MCF 10A (cell line): ENCODE data around the gene SLC43A1. TPM values are rescaled to one million over a fixed set of nuclear protein-coding genes. Genes with fewer than 3 reads are reported as not detected.
A peak's percentile ranks its signal among the peaks of the same experiment; 100 is the strongest.

ENCODE experiments used
- BruUV-seq: library from RNA; stranded (reverse); fragments of 400-500 nt; replicated peaks from 2 replicates; lab custom pipeline; 2021; lab: Mats Ljungman, UMichigan
- CTCF ChIA-PET: fragments of 300-600 bp; sonication (Branson Sonifier 250); formaldehyde crosslinking; extraction: SDS; loops from one replicate; lab custom pipeline; 2021; ENCODE audit warnings: antibody characterized with exemption, inconsistent platforms; lab: Yijun Ruan, JAX
- POLR2A ChIA-PET: fragments of 300-600, 350-650 bp; sonication (Branson Sonifier 250); formaldehyde crosslinking; extraction: SDS; loops from one replicate; lab custom pipeline; 2020; ENCODE audit warnings: antibody characterized with exemption, inconsistent platforms; lab: Yijun Ruan, JAX
- DNase-seq: peaks from one replicate; pipeline ENCODE4 v3.0.0-alpha.2; 2018; ENCODE audit not compliant: unreplicated experiment
- H3K27ac Mint-ChIP-seq: one replicate; pipeline ENCODE4 v1.8.0; 2022; ENCODE audit warnings: mild to moderate bottlenecking, low read depth, mixed read lengths; ENCODE audit not compliant: unreplicated experiment
- H3K27me3 Mint-ChIP-seq: one replicate; pipeline ENCODE4 v1.8.0; 2022; ENCODE audit warnings: mixed read lengths; ENCODE audit not compliant: insufficient read depth, unreplicated experiment
- H3K36me3 Mint-ChIP-seq: one replicate; pipeline ENCODE4 v1.8.0; 2022; ENCODE audit warnings: mild to moderate bottlenecking, moderate library complexity, mixed read lengths; ENCODE audit not compliant: insufficient read depth, unreplicated experiment
- H3K4me1 Mint-ChIP-seq: one replicate; pipeline ENCODE4 v1.8.0; 2022; ENCODE audit warnings: mixed read lengths; ENCODE audit not compliant: insufficient read depth, unreplicated experiment
- H3K4me3 Mint-ChIP-seq: one replicate; pipeline ENCODE4 v1.8.0; 2022; ENCODE audit warnings: mild to moderate bottlenecking, moderate library complexity, mixed read lengths; ENCODE audit not compliant: unreplicated experiment
- H3K9me3 Mint-ChIP-seq: one replicate; pipeline ENCODE4 v1.8.0; 2022; ENCODE audit warnings: mixed read lengths; ENCODE audit not compliant: unreplicated experiment
- CTCF ChIP-seq: fragments of 200-600 bp; IDR thresholded peaks from one replicate; pipeline ENCODE4 v1.8.0; 2022; ENCODE audit warnings: antibody characterized with exemption, mild to moderate bottlenecking; ENCODE audit not compliant: unreplicated experiment
- intact Hi-C: fragments of 100-400 bp; cut with micrococcal nuclease; formaldehyde crosslinking; loops from 2 replicates; pipeline ENCODE4 v1.14.1; 2022
- total RNA-seq: library from RNA; stranded (reverse); gene quantifications from 2 replicates; pipeline ENCODE4 v1.2.3, GENCODE V29; 2022

The SLC43A1 gene
- total RNA-seq, 1 experiment from 2014 or later: 3.2 TPM

- intact Hi-C loops: no loop called here
- H3K27ac Mint-ChIP-seq: no peak overlapping the region
- DNase-seq: no peak
- no peaks in the 10 kb centered on the region for H3K36me3 Mint-ChIP-seq
- ChIA-PET POLR2A (no interaction called here), CTCF (interaction anchor here (0.6 to 5.8 kb wide), 5 partner anchors 19 to 208 kb away, joined by 3 to 40 read pairs (median 3); no protein-coding TSS in a partner anchor)
- no peak overlapping the region for H3K4me3 Mint-ChIP-seq
- BruUV-seq: no TSS peak
- H3K4me1 Mint-ChIP-seq: peaks cover 15% of the 10 kb centered on the region
- no peaks in the 10 kb centered on the region for H3K9me3 Mint-ChIP-seq
- H3K27me3 Mint-ChIP-seq: no peaks in the 10 kb centered on the region
- no peak for TF ChIP-seq CTCF
Measured at GRCh38 chr11:57438345-57439285, 76.9 kb downstream of the SLC43A1 start.

DNA sequence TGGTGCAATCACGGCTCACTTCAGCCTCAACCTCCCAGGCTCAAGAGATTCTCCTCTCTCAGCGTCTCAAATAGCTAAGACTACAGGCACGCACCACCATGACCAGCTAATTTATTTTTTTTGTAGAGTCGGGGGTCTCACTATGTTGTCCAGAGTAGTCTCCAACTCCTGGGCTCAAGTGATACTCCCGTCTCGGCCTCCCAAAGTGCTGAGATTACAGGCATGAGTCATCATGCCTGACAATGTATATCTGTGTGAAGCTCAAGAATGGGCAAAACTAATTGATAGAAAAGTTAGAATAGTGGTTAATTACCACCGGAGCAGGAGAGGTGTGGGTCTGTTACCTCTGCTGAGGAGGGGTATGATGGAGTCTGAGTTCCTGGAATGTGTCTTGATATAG, 79.5 kb downstream of the SLC43A1 start:
- no peak for DNase-seq
- H3K9me3 Mint-ChIP-seq: no peaks in the 10 kb centered on the region
- no peak overlapping the region for H3K27ac Mint-ChIP-seq
- no TSS peak for BruUV-seq
- H3K27me3 Mint-ChIP-seq: no peaks in the 10 kb centered on the region
- peaks cover 15% of the 10 kb centered on the region for H3K4me1 Mint-ChIP-seq
- intact Hi-C loops: no loop called here
- ChIA-PET POLR2A (interaction anchor here (1.3 to 1.7 kb wide), 2 partner anchors 8 to 21 kb away, joined by 3 read pairs; no protein-coding TSS in a partner anchor), CTCF (interaction anchor here (0.6 to 5.8 kb wide), 8 partner anchors 10 to 1073 kb away, joined by 3 to 40 read pairs (median 4); partner anchors contain the start of gene RTN4RL2)
- no peak overlapping the region for H3K4me3 Mint-ChIP-seq
- H3K36me3 Mint-ChIP-seq: no peaks in the 10 kb centered on the region
- TF ChIP-seq CTCF: no peak

DNA sequence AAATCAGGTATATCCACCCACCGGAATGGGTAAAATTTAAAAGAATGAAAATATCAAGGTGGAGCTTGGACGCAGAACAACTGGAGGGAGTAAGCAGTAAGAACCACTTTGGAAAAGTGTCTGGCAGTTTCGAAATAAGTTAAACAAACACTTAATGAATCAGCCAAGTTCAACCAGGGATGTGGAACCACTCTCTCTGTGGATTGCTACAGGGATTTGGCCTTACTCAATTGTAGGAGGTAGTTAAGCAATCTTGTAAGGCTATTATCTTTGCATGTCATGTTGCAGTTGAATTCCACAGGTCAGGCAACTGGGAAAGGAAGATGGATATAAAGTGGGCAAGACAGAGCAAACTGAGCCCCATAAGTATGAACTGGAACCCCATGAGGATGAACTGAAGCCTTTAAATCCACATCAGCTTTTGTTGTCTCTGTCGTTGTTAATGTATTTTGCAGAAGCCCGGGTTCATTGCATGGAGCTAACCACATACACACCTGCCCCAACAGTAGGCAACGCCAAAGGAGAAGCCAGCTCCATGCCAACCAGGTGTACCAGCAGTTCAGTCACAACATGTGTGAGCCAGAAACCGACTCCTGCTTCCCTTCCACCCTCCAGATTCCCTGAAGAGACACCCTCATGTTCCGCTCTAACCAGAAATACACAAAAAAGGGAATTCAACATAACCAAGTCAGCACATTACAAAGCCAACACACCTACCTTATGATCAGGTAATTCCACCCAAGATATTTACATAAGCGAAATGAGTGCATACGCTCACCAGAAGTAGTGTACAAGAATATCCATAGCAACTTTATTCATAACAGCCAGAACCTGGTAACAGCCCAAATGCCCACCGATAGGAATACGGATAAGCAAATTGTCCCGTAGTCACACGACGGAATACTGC, 80.6 kb downstream of the SLC43A1 start:
- intact Hi-C loops: no loop called here
- H3K27ac Mint-ChIP-seq: peak overlapping the region; percentile 85
- no peaks in the 10 kb centered on the region for H3K9me3 Mint-ChIP-seq
- POLR2A ChIA-PET: interaction anchor here (0.5 to 1.8 kb wide), 13 partner anchors 8 to 354 kb away, joined by 3 to 18 read pairs (median 3); partner anchors contain the start of gene SLC43A3
- no peak for TF ChIP-seq CTCF
- peak; percentile 96 for DNase-seq
- no TSS peak for BruUV-seq
- peaks cover 17% of the 10 kb centered on the region for H3K4me1 Mint-ChIP-seq
- no peaks in the 10 kb centered on the region for H3K36me3 Mint-ChIP-seq
- H3K27me3 Mint-ChIP-seq: no peaks in the 10 kb centered on the region
- CTCF ChIA-PET: interaction anchor here (0.6 to 5.8 kb wide), 7 partner anchors 9 to 95 kb away, joined by 3 to 40 read pairs (median 4); no protein-coding TSS in a partner anchor
- peak overlapping the region; percentile 41 for H3K4me3 Mint-ChIP-seq

Other genes starting within 250 kb of the SLC43A1 start
- gene TNKS1BP1, start 190.8 kb downstream of the SLC43A1 start, total RNA-seq: 198 and 202 TPM in 2 replicates
- gene SSRP1, start 179.8 kb downstream of the SLC43A1 start, total RNA-seq: 159 and 229 TPM in 2 replicates
- gene P2RX3, start 177.3 kb downstream of the SLC43A1 start, total RNA-seq: not detected in 2 replicates
- gene PRG3, start 134.6 kb downstream of the SLC43A1 start, total RNA-seq: not detected in 2 replicates
- 0.25 TPM in 1 of 2 replicates, not detected in the other for gene PRG2, start 125.1 kb downstream of the SLC43A1 start, total RNA-seq
- gene SLC43A3, start 88.6 kb downstream of the SLC43A1 start, total RNA-seq: 96.6 and 112 TPM in 2 replicates
- 2.0 and 3.2 TPM in 2 replicates for gene RTN4RL2, start 55.2 kb downstream of the SLC43A1 start, total RNA-seq
- 52.2 and 80.3 TPM in 2 replicates for gene TIMM10, start 15.1 kb upstream of the SLC43A1 start, total RNA-seq
- gene SMTNL1, start 21.9 kb upstream of the SLC43A1 start, total RNA-seq: not detected in 2 replicates
- gene UBE2L6, start 52.0 kb upstream of the SLC43A1 start, total RNA-seq: 17.0 and 17.3 TPM in 2 replicates
- gene SERPING1, start 82.0 kb upstream of the SLC43A1 start, total RNA-seq: 1.1 TPM in 1 of 2 replicates, not detected in the other
- gene YPEL4, start 134.2 kb upstream of the SLC43A1 start, total RNA-seq: 0.16 TPM in 1 of 2 replicates, not detected in the other
- gene CLP1, start 142.1 kb upstream of the SLC43A1 start, total RNA-seq: 8.6 and 9.2 TPM in 2 replicates
- gene ZDHHC5, start 152.4 kb upstream of the SLC43A1 start, total RNA-seq: 73.8 and 74.6 TPM in 2 replicates
- gene MED19, start 196.5 kb upstream of the SLC43A1 start, total RNA-seq: 32.3 and 36.2 TPM in 2 replicates
- gene TMX2, start 196.9 kb upstream of the SLC43A1 start, total RNA-seq: 145 and 161 TPM in 2 replicates
- gene SELENOH, start 225.8 kb upstream of the SLC43A1 start, total RNA-seq: 60.3 and 84.5 TPM in 2 replicates
- not detected in 2 replicates for gene BTBD18, start 236.1 kb upstream of the SLC43A1 start, total RNA-seq
- gene CTNND1, start 246.1 kb upstream of the SLC43A1 start, total RNA-seq: 114 and 118 TPM in 2 replicates